NT2/D1 (cell line): ENCODE measurements around the gene ERN1.

ENCODE experiments used
- YY1 ChIP-seq: IDR thresholded peaks from 2 replicates; pipeline ENCODE4 v1.6.1; 2011; ENCODE audit not compliant: insufficient read length, insufficient read depth
- ZNF274 ChIP-seq: IDR thresholded peaks from 2 replicates; pipeline ENCODE4 v1.6.1; 2011; ENCODE audit warnings: mild to moderate bottlenecking, low read depth, low read length

- TF ChIP-seq YY1 (no peak), ZNF274 (no peak)
These were observed 26.7 kb upstream of the ERN1 start for GRCh38 chr17:64156670-64157069.
